ENCODE data around the gene VAMP3. TPM values are rescaled to one million over a fixed set of nuclear protein-coding genes. Genes with fewer than 3 reads are reported as not detected.
"Not testable (repeated sequence)": the region's sequence is repeated elsewhere in the genome, so short reads cannot be mapped to it uniquely, and the experiment has no call there.

The VAMP3 gene
- total and polyA plus RNA-seq, 9 donors = 50.4 to 220 (median 93.5) TPM

DNA sequence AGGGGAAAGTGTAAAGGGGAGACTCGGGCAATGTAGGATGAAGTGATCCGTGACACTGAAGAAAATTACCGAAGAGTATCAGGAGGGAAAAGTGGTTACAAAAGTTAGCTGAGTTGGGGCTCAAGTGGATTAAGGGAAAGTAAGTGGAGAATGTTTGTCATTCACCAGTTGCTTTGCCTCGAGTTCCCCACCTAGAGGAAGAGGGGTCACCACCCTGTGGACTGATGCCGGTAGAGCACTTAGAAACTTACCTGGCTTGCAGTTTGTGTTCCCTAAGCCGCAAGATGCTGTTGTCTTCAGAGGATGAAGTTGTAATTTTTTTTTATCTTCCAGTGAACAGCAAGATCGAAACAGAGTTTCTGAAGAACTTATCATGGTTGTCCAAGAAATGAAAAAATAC is 14.0 kb downstream of the VAMP3 start:
- DNase-seq = no peak
- H3K4me1 ChIP-seq (ENCODE audit: insufficient read depth) = peaks cover 7% of the 10 kb centered on the region
- no peak for TF ChIP-seq EP300 (IDR thresholded peaks at IDR 0.05)
- no peak for TF ChIP-seq POLR2A (IDR thresholded peaks at IDR 0.05)
- TF ChIP-seq, protein P1, sequence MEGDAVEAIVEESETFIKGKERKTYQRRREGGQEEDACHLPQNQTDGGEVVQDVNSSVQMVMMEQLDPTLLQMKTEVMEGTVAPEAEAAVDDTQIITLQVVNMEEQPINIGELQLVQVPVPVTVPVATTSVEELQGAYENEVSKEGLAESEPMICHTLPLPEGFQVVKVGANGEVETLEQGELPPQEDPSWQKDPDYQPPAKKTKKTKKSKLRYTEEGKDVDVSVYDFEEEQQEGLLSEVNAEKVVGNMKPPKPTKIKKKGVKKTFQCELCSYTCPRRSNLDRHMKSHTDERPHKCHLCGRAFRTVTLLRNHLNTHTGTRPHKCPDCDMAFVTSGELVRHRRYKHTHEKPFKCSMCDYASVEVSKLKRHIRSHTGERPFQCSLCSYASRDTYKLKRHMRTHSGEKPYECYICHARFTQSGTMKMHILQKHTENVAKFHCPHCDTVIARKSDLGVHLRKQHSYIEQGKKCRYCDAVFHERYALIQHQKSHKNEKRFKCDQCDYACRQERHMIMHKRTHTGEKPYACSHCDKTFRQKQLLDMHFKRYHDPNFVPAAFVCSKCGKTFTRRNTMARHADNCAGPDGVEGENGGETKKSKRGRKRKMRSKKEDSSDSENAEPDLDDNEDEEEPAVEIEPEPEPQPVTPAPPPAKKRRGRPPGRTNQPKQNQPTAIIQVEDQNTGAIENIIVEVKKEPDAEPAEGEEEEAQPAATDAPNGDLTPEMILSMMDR (IDR thresholded peaks at IDR 0.05) = no peak
- WGBS, 3 donors = 88 to 90% (median 89%) methylated on average over 7 of the region's 7 CpGs
- peak overlapping the region; percentile 98 to 99 for H3K27ac ChIP-seq
- H3K4me3 ChIP-seq = peak overlapping the region; percentile 62
- H3K27me3 ChIP-seq = no peaks in the 10 kb centered on the region
- no peaks in the 10 kb centered on the region for H3K9me3 ChIP-seq
- intact Hi-C loops (cut with DNase I) = no loop called here
- H3K36me3 ChIP-seq = no peaks in the 10 kb centered on the region

DNA sequence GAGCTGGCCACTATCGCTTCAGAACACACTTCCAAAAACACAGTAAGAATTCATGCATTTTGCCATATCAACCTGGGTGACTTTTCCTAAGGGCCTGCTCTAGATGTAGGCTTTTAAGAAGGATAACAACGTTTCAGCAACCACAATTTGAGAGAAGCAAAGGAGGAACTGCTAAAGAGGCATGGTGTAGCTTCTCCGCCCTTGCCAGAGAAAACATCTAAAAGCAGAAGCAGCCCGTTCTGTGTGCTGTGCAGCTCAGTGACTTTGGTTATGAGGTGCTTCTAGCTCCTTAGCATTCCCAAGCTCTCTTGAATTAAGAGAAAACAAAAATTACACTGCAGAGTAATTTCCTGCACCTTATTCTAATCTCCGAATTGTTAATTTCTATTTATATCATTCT is 15.7 kb downstream of the VAMP3 start:
- DNase-seq = no peak
- no peaks in the 10 kb centered on the region for H3K27me3 ChIP-seq
- no peaks in the 10 kb centered on the region for H3K36me3 ChIP-seq
- TF ChIP-seq POLR2A (IDR thresholded peaks at IDR 0.05) = no peak
- peaks cover 7% of the 10 kb centered on the region for H3K4me1 ChIP-seq (ENCODE audit: insufficient read depth)
- intact Hi-C loops (cut with DNase I) = no loop called here
- H3K4me3 ChIP-seq = no peak overlapping the region
- WGBS, 3 donors = 76 to 82% (median 82%) methylated on average over 5 of the region's 5 CpGs
- H3K27ac ChIP-seq = no peak overlapping the region
- H3K9me3 ChIP-seq = peaks cover 0 to 7% of the 10 kb centered on the region in 2 donors

DNA sequence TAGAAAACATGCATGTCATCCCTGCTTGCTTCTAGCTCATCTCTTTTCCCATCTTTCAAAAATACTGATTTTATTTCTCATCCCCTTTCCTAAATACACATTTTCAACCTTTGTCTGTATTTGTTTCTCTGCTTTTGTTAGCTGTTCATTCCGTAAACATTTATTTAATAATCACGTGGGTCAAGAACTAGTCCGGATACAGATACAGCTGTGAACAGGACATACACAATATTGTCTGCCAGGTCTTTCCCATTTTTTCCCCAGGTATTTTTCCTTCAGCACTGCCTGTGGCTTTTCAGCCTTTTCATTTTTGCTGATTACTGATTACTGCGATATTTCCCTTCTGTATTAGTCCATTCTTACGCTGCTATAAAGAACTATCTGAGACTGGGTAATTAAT is 18.7 kb downstream of the VAMP3 start:
- DNase-seq = no peak
- no peak overlapping the region for H3K27ac ChIP-seq
- WGBS, 3 donors = 57 to 86% (median 77%) methylated on average over 5 of the region's 5 CpGs
- TF ChIP-seq POLR2A (IDR thresholded peaks at IDR 0.05) (no peak), EP300 (IDR thresholded peaks at IDR 0.05) (no peak)
- TF ChIP-seq, protein P1 (IDR thresholded peaks at IDR 0.05) = no peak
- intact Hi-C loops (cut with DNase I) = no loop called here
- H3K9me3 ChIP-seq = peaks cover 0 to 7% of the 10 kb centered on the region in 2 donors
- no peak overlapping the region for H3K4me3 ChIP-seq
- H3K27me3 ChIP-seq = no peaks in the 10 kb centered on the region
- H3K36me3 ChIP-seq = no peaks in the 10 kb centered on the region
- H3K4me1 ChIP-seq (ENCODE audit: insufficient read depth) = peaks cover under 1% of the 10 kb centered on the region

DNA sequence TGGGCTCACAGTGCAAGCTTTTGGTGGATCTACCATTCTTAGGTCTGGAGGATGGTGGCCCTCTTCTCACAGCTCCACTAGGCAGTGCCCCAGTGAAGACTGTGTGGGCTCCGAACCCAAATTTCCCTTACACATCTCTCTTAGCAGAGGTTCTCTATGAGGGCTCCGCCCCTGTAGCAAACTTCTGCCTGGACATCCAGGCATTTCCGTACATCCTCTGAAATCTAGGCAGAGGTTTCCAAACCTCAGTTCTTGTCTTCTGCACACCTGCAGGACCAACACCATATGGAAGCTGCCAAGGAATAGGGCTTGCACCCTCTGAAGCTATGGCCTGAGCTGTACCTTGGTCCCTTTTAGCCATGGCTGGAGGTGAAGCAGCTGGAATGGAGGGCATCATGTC is 19.9 kb downstream of the VAMP3 start:
- H3K27me3 ChIP-seq; H3K4me1 ChIP-seq (ENCODE audit: insufficient read depth); H3K27ac ChIP-seq; H3K4me3 ChIP-seq; H3K36me3 ChIP-seq; intact Hi-C loops (cut with DNase I); H3K9me3 ChIP-seq; DNase-seq: not testable (repeated sequence)
- 93 to 97% (median 96%) methylated on average over 3 of the region's 3 CpGs for WGBS, 3 donors

DNA sequence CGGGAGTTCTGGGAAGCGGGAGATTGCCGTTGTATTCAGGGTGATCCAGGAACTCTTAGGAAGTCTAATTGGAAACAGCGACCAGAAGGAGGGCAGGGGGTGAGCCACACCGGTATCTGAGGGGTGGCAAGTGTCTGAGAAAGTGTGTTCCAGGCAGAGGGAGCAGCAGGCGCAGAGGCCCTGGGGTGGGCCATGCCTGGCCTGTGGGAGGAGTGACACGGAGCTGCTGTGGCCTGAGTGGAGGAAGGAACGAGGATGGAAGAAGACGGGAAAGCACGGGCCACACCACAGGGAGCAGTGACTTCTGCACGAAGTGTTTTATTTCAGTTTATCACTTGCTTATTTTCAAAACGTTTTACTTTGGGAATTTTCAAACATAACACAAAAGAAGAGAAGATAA is 24.3 kb downstream of the VAMP3 start:
- Histone ChIP-seq H3K27ac (no peak overlapping the region), H3K4me1 (ENCODE audit: insufficient read depth) (no peaks in the 10 kb centered on the region), H3K4me3 (no peak overlapping the region), H3K9me3 (peaks cover 0 to 6% of the 10 kb centered on the region in 2 donors), H3K36me3 (no peaks in the 10 kb centered on the region), H3K27me3 (no peaks in the 10 kb centered on the region)
- intact Hi-C loops (cut with DNase I) = no loop called here
- 64 to 85% (median 77%) methylated on average over 12 of the region's 12 CpGs for WGBS, 3 donors
- no peak for DNase-seq
- TF ChIP-seq POLR2A (IDR thresholded peaks at IDR 0.05) (no peak), EP300 (IDR thresholded peaks at IDR 0.05) (no peak)
- TF ChIP-seq, protein P1 (IDR thresholded peaks at IDR 0.05) = no peak

DNA sequence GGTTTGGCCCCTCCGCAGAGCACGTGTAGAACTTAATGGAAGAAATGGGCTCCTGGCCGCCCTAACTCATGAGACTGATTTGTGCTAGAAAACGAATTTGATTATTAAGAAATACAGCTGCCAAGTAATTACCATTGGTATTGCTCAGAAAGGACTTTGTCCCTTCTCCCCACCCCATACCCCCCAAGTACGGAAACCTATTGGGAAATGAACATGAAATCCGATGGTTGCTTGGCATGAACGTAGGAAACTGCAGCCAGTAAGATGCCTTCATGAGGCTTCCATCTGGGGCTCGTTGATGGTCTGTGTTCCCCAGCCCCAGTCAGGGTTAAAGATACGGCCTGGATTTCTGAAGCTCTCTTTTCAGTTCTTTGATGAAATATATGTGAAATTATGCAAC is 34.4 kb downstream of the VAMP3 start:
- Histone ChIP-seq H3K36me3 (no peaks in the 10 kb centered on the region), H3K27me3 (no peaks in the 10 kb centered on the region), H3K27ac (no peak overlapping the region), H3K9me3 (no peaks in the 10 kb centered on the region), H3K4me3 (no peak overlapping the region), H3K4me1 (ENCODE audit: insufficient read depth) (no peaks in the 10 kb centered on the region)
- TF ChIP-seq POLR2A (IDR thresholded peaks at IDR 0.05) = no peak
- TF ChIP-seq, protein P1 (IDR thresholded peaks at IDR 0.05) = no peak
- TF ChIP-seq EP300 (IDR thresholded peaks at IDR 0.05) = no peak
- WGBS, 3 donors = 84 to 89% (median 88%) methylated on average over 9 of the region's 9 CpGs
- no peak for DNase-seq
- intact Hi-C loops (cut with DNase I) = no loop called here

Data from ovary (tissue), 9 donors.